HTR-8/SVneo (cell line): ENCODE results near the gene SEPTIN11.

Experiments
- DNase-seq: peaks from one replicate; pipeline ENCODE4 v3.0.0; 2011; ENCODE audit warnings: low spot score, mixed read lengths; ENCODE audit not compliant: insufficient read length
- FAIRE-seq: peaks from 2 replicates; lab custom pipeline; 2011; peaks lifted over from hg19 to GRCh38; lab: Jason Lieb, UNC

SEPTIN11 gene

GRCh38 chr4:76998251-76998901 lies 48.8 kb downstream of the SEPTIN11 start:
- FAIRE-seq = no peak
- no peak for DNase-seq
